ENCODE data around the gene MLLT3.

Gene MLLT3

GRCh38 chr9:20373263-20373662, 249.0 kb downstream of the MLLT3 start:
- DNase-seq: no peak

- no peak for DNase-seq
Measured at GRCh38 chr9:20369391-20369790, 252.9 kb downstream of the MLLT3 start.

- no peak for DNase-seq
Measured at GRCh38 chr9:20367855-20368254, 254.4 kb downstream of the MLLT3 start.

GRCh38 chr9:20364959-20365358, 257.3 kb downstream of the MLLT3 start:
- no peak for DNase-seq

- DNase-seq: no peak
Measured at GRCh38 chr9:20363233-20363632, 259.1 kb downstream of the MLLT3 start.

GRCh38 chr9:20361656-20362570, 260.4 kb downstream of the MLLT3 start:
- DNase-seq: no peak

GRCh38 chr9:20361229-20361628, 261.1 kb downstream of the MLLT3 start:
- DNase-seq: no peak

- no peak for DNase-seq
Measured at GRCh38 chr9:20358207-20358606, 264.1 kb downstream of the MLLT3 start.

GRCh38 chr9:20357037-20357432, 265.3 kb downstream of the MLLT3 start:
- DNase-seq: no peak

GRCh38 chr9:20356403-20357036, 265.8 kb downstream of the MLLT3 start:
- DNase-seq: peak; percentile 29 to 31

GRCh38 chr9:20355022-20355421, 267.3 kb downstream of the MLLT3 start:
- DNase-seq: no peak

- DNase-seq: peak in 1 of 2 donors; percentile 8
Measured at GRCh38 chr9:20353931-20354652, 268.2 kb downstream of the MLLT3 start.

GRCh38 chr9:20353524-20353923, 268.8 kb downstream of the MLLT3 start:
- no peak for DNase-seq

- DNase-seq: no peak
Measured at GRCh38 chr9:20352591-20352990, 269.7 kb downstream of the MLLT3 start.

- DNase-seq: no peak
Measured at GRCh38 chr9:20351715-20352114, 270.6 kb downstream of the MLLT3 start.

- DNase-seq: no peak
Measured at GRCh38 chr9:20349568-20349967, 272.7 kb downstream of the MLLT3 start.

- no peak for DNase-seq
Measured at GRCh38 chr9:20343325-20343724, 279.0 kb downstream of the MLLT3 start.

GRCh38 chr9:20340511-20340861, 281.8 kb downstream of the MLLT3 start:
- no peak for DNase-seq

GRCh38 chr9:20335668-20336332, 286.5 kb downstream of the MLLT3 start:
- DNase-seq: no peak

GRCh38 chr9:20333991-20334390, 288.3 kb downstream of the MLLT3 start:
- no peak for DNase-seq

GRCh38 chr9:20331095-20331685, 291.1 kb downstream of the MLLT3 start:
- DNase-seq: no peak

- DNase-seq: no peak
Measured at GRCh38 chr9:20330688-20331087, 291.6 kb downstream of the MLLT3 start.

GRCh38 chr9:20326516-20326915, 295.8 kb downstream of the MLLT3 start:
- DNase-seq: no peak

Data from inflammatory macrophage treated with lipopolysaccharide for 1 hour (primary cell).